C4-2B (cell line): ENCODE data around the gene PCDH9.
"Not testable (repeated sequence)": the region's sequence is repeated elsewhere in the genome, so short reads cannot be mapped to it uniquely, and the experiment has no call there.

Experiments
- H3K27ac ChIP-seq: fragments of 450-650 bp; 2 replicates; pipeline ENCODE4 v1.5.1; 2017
- ZFX ChIP-seq: fragments of 450-650 bp; IDR thresholded peaks from 2 replicates; pipeline ENCODE4 v1.6.1; 2017
- TF ChIP-seq, protein P1 (sequence below): fragments of 450-650 bp; conservative IDR thresholded peaks from 2 replicates; pipeline ENCODE4 v1.5.1; 2017; ENCODE audit warnings: mild to moderate bottlenecking

The PCDH9 gene

DNA sequence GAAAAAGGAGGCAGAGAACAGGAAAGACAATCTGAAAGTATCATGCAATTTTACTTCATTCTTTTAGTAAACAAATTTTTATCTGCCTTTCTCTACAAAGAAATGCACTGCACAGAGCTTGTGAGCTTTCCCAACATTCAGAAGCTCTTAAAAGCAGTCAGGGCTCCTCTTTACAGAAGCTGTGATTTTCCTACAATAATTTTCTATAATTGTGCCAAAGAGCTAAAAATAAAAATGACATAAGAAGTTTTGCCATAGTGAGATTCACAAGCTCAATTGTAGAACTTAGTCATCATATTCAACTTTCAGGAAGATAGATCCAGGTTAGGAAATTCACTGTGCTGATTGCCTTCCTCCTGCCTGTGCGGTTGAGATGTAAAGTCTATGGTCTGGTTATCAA lies 341.4 kb downstream of the PCDH9 start:
- no peak overlapping the region for H3K27ac ChIP-seq
- no peak for TF ChIP-seq ZFX
- TF ChIP-seq, protein P1, sequence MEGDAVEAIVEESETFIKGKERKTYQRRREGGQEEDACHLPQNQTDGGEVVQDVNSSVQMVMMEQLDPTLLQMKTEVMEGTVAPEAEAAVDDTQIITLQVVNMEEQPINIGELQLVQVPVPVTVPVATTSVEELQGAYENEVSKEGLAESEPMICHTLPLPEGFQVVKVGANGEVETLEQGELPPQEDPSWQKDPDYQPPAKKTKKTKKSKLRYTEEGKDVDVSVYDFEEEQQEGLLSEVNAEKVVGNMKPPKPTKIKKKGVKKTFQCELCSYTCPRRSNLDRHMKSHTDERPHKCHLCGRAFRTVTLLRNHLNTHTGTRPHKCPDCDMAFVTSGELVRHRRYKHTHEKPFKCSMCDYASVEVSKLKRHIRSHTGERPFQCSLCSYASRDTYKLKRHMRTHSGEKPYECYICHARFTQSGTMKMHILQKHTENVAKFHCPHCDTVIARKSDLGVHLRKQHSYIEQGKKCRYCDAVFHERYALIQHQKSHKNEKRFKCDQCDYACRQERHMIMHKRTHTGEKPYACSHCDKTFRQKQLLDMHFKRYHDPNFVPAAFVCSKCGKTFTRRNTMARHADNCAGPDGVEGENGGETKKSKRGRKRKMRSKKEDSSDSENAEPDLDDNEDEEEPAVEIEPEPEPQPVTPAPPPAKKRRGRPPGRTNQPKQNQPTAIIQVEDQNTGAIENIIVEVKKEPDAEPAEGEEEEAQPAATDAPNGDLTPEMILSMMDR, result no peak

DNA sequence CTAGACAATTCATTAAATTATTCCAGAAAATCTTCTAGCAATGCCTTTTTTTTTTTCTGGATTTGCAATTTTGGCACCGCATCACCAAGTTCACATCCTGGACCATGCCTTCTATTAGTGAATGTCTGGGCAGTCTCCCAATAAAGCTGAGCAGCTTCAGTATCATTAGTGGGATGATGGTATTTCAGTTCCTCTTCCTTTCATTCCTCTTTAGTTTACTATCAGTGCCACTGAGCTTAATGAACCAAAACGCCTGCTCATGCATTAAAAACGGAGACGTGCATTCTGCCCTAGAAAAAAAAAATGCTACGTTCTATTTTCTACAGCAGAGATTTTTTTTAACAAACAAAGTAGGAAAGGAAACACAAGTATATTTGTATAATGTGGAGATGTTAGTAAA lies 343.0 kb downstream of the PCDH9 start:
- no peak for TF ChIP-seq ZFX
- TF ChIP-seq, protein P1, result no peak
- H3K27ac ChIP-seq, result no peak overlapping the region

DNA sequence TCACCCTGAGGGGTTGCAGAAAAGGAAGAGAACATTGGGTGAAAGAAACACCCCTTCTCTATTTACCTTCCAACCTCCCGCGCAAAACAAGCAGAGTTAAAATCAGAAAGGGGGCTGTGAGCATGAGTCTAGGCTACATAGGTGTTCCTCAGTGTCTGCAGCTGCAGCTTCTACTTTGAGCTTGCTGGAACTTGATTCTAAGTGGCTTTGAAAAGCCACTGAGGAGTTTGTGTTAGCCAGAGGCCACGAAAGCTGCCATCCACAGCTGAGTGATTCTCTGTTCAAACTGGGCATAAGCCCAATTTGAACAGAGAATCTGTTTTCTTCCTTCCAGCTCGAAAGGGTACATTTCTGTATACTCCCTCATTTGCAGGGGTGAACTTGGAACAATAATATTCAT lies 343.9 kb downstream of the PCDH9 start:
- TF ChIP-seq, protein P1, result no peak
- TF ChIP-seq ZFX, result no peak
- H3K27ac ChIP-seq, result no peak overlapping the region

DNA sequence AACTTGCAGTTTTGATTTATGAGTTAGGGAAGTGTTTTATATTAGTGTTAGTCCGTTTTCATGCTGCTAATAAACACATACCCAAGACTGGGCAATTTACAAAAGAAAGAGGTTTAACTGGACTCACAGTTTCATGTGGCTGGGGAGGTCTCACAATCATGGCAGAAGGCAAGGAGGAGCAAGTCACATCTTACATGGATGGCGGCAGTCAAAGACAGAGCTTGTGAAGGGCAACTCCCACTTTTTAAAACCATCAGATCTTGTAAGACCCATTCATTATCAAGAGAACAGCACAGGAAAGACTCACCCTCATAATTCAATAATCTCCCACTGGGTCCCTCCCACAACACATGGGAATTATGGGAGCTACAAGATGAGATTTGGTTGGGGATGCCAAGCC lies 349.0 kb downstream of the PCDH9 start:
- H3K27ac ChIP-seq, result not testable (repeated sequence)

DNA sequence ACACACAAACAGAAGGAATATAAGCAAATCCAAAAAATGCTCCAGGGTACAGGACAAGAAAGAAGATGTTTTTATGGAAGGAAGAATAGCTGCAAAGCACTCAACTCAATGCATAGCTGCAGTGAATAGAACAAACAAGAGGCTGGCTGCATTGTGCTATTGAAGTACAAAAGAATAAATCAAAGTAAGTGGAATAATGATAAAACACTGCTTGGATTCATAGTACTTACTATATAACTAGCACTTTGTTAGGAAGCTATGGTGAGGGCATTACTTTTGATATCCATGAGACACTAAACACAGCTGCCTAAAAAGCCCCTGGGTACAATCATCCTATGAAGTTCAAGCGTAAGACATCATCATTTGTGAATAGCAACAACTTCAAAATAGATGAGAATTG lies 350.1 kb downstream of the PCDH9 start:
- no peak overlapping the region for H3K27ac ChIP-seq
- TF ChIP-seq, protein P1, result no peak
- no peak for TF ChIP-seq ZFX

DNA sequence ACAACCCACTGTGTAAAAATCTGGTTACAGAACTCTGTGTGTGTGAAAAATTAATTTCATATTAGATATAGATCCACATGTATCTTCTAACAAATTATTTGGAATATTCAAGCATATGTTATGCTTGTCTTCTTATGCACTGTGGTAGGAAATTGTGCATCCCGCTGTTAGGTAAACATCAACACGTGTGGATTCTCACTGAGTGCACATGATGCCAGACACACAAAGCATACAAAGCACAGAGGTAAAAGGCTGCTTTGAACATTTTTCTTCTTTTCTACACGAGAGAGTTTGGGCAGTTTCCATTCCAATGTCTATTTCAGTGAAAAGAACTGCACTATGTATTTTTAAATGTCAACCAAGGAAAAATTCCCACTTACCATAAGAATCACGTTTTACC lies 354.9 kb downstream of the PCDH9 start:
- TF ChIP-seq ZFX, result no peak
- TF ChIP-seq, protein P1, result no peak
- no peak overlapping the region for H3K27ac ChIP-seq

DNA sequence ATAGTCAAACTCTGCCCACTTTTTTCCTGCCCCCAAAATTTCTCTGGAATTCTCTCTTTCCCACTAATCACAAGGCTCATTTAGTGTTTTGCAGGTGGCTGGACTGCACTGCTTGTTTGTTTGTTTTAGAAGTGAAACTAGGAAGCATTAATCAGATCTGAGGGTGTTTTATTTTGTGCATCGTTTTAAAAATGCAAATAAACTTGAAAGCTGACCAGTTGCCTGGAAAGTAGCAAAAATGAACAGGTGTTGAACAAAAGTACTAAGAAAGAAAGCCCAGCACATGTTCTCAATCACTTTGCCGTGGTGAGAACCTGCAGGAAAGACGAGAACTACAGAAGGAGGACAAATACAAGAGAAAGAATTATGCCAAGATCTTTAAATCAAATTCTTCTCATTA lies 365.5 kb downstream of the PCDH9 start:
- H3K27ac ChIP-seq, result no peak overlapping the region
- TF ChIP-seq, protein P1, result no peak
- TF ChIP-seq ZFX, result no peak

DNA sequence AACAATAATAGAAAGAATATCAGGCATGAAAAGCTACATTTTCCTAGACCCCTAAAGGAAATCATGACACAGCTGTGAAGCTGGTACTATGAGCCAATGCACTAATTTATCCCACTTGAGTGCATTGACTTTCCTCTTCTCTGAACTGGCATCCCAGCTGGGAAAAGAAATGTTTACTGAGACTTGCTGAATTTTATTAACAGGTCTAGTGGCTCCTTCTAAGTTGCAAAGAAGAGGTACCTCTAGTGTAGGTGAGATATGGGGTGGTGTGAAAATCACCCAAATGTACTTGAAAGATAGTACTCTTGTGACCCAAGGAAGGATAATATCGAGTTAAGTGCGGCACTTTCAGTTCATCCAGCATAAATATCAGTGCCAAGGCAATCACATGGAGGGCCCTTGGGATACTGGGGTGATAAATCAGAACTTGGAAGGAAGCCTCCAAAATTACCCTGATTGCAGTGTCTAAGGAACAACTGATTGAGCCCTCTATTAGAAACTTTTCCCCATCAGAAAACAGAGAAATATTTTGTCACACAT lies 369.2 kb downstream of the PCDH9 start:
- H3K27ac ChIP-seq, result no peak overlapping the region
- TF ChIP-seq, protein P1, result no peak
- no peak for TF ChIP-seq ZFX
